HG03558 (cell line): Measurements from ENCODE around the gene AHCYL2.
"Not testable (repeated sequence)": the region's sequence is repeated elsewhere in the genome, so short reads cannot be mapped to it uniquely, and the experiment has no call there.

Source experiments
- ATAC-seq: cut with Tn5 transposase; IDR thresholded peaks from one replicate; pipeline ENCODE4 v1.9.1; 2021; ENCODE audit warnings: moderate number of reproducible peaks; ENCODE audit not compliant: unreplicated experiment; ENCODE audit errors: extremely low read depth

AHCYL2 gene

GRCh38 chr7:129281163-129281562 lies 56.3 kb downstream of the AHCYL2 start:
- ATAC-seq: no peak

DNA sequence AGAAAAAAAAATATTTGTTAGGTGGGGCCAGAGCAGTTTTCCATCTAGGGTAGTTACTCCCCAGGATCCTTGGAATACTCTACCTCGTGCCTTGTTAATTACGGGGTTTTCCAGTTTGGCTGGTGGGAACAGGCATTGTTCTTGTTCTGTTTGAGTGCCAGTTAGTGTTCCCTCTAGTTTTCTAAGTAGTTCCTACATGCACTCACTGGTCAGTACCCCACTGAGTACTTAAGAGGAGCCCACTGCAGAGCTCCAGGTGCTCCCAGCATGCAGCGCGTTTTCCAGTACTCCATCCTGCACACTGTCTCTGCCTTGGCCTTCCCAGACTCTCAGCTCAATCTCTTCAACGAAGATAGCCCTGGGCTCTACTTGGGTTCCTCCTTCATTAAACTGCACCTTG lies 58.0 kb downstream of the AHCYL2 start:
- no peak for ATAC-seq

- no peak for ATAC-seq
Measured at GRCh38 chr7:129283936-129284335, 59.1 kb downstream of the AHCYL2 start.

DNA sequence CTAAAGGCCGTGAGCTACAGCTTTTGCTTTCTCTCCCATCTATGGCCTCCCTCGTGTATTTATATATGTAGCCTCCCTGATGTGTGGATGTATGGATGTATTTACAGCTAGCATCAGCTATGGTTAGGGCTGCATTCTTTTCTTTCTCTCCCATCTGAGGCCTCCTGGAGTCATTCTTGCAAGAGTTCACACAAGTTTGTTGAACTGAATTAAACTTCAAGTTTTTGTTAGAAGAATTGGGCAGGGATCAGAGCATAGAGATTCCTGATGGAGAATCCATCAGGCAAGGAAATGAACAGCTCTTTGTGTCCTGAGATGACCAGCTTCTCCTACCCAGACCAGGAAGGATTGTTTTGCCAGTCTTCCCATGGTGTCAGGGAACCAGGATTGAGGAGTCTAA lies 60.3 kb downstream of the AHCYL2 start:
- no peak for ATAC-seq

DNA sequence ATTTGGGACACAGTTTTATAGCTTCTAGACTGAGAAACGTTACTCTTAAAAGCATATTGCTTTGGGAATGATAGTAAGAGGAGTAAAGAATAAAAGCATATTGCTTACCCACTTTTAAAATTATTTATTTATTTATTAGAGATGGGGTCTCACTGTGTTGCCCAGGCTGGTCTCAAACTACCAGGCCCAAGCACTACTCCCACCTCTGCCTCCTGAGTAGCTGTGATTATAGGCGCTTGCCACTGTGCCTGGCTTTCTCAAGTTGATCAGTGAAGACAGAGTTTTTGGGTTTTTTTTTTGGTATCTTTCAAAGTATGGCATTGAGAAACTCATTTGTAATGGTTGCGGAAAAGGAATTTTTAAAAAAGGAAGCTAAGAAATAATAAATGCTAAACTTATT lies 68.0 kb downstream of the AHCYL2 start:
- ATAC-seq: no peak

DNA sequence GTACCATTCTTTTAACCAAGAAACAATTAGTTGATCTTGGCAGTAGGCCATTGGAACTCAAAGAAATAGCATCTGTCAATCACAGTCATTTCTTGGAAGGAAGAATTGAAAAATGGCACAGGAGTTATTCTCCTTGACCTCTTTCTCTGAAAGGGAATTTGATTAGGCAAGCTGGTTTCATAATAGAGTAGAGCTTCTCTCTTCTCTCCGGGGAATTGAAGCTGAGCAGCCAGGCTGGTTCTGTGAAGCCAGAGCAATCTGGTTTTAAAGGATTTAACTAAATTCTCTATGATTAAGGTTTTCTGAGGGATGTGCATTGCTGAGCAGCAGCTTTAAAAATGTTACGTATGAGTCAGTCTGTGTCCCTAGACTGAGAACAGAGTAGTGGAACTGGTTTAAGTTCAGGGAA lies 70.2 kb downstream of the AHCYL2 start:
- no peak for ATAC-seq

- no peak for ATAC-seq
Measured at GRCh38 chr7:129298268-129298893, 73.6 kb downstream of the AHCYL2 start.

GRCh38 chr7:129299889-129300288 lies 75.1 kb downstream of the AHCYL2 start:
- ATAC-seq: no peak

DNA sequence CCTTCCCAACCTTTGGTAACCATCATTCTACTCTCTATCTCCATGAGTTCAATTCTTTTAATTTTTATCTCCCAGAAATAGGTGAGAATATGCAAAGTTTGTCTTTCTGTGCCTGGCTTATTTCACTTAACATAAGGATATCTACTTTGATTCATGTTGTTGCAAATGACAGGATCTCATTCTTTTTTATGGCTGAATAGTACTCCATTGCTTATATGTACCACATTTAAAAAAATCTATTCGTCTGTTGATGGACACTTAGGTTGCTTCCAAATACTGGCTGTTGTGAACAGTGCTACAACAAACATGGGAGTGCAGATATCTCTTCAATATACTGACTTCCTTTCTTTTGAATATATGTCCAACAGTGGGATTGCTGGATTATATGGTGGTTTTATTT lies 75.5 kb downstream of the AHCYL2 start:
- ATAC-seq: not testable (repeated sequence)

GRCh38 chr7:129307592-129307991 lies 82.8 kb downstream of the AHCYL2 start:
- no peak for ATAC-seq

- no peak for ATAC-seq
Measured at GRCh38 chr7:129308047-129308446, 83.2 kb downstream of the AHCYL2 start.

- ATAC-seq: no peak
Measured at GRCh38 chr7:129311429-129311828, 86.6 kb downstream of the AHCYL2 start.

GRCh38 chr7:129313282-129313681 lies 88.5 kb downstream of the AHCYL2 start:
- no peak for ATAC-seq

DNA sequence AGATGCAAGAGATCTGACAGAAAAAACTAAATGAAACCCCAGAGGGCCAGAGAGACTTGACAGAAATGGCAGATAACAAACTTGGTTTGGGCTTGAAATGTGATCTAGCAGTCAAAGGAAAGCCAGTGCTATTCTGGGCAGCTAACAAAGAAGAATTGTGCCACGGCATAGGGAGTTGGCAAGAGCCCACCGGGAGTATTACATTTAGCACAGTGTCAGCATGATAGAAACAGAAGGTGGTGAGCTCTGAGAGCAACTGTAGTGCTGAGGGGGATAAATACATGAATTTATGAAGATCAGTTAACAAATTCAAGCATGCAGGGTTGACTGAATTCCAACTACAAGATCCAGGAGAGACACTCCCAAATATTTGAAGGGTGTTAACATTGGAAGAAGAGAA lies 91.1 kb downstream of the AHCYL2 start:
- ATAC-seq: no peak

DNA sequence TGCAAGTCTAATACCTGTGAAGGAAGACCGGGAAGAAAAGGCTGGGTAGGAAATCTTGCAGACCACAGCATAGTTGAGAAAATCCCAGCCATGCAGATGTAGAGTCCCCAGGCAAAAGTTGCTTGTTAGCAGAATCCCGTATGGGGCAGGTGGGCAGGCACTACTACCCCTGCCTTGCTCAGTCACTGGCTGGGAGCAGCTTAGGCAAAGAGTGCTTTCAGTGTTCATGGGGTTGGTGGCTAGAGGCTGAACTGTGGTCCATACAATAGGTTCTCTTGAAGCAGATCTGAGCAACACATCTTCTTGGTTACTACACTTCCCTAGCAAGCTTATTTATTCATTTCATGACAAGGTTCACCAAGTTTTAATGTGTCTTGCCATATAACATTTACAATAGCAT lies 92.6 kb downstream of the AHCYL2 start:
- no peak for ATAC-seq

- no peak for ATAC-seq
Measured at GRCh38 chr7:129327076-129327475, 102.2 kb downstream of the AHCYL2 start.

DNA sequence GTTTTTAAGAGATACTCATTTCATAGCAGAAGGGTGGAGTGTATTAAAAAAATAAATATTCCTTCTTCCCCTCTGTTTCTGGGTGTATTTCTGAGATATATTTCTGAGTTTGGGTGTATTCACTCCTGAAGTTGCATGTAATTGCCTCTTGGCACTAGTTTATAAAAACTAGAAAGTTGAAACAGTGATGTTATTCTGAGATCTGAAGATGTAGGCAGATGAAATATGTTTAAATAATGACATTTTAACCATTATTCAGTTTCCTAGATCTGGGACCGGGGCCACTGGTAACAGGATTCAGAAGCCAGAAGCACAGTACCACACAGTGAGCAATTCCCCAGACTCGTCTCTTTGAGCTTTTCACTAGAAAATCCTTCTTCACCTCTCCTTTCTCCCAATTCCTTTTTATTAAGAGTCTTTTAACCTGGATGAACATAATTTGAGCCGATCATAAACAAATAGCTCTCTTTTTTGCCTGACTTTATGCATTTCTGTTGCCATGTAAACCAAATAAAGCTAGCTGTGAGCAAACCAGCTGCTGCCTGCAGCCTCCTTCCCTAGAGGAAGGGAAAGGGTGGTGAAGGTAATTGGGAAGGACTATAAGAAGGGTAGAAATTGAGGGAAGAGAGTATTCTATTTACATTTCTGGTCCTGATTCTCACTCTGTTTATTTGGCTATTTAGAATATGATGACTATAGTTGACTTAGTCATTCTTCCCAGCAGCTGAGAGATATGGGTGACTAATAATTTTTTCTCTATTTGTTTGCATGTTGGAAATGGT lies 107.6 kb downstream of the AHCYL2 start:
- no peak for ATAC-seq

- no peak for ATAC-seq
Measured at GRCh38 chr7:129334473-129334872, 109.6 kb downstream of the AHCYL2 start.

DNA sequence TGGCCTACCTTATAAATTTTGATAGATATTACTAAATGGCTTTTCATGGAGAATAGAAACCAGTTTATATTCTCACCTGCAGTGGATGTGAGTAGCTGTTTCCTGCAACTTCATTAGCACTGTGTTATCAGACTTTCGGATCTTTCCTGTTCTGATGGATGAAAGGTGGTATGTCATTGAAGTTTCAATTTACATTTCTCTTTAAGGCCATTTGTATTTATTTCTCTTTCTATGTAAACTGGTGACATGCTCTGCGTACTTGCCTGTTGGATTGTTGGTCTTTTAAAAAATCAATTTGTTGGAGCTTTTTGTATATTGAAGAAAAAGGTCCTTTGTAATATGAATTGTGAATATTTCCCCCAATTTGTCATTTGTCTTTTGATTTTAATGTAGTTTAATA lies 113.6 kb downstream of the AHCYL2 start:
- no peak for ATAC-seq

- no peak for ATAC-seq
Measured at GRCh38 chr7:129341212-129341611, 116.4 kb downstream of the AHCYL2 start.

DNA sequence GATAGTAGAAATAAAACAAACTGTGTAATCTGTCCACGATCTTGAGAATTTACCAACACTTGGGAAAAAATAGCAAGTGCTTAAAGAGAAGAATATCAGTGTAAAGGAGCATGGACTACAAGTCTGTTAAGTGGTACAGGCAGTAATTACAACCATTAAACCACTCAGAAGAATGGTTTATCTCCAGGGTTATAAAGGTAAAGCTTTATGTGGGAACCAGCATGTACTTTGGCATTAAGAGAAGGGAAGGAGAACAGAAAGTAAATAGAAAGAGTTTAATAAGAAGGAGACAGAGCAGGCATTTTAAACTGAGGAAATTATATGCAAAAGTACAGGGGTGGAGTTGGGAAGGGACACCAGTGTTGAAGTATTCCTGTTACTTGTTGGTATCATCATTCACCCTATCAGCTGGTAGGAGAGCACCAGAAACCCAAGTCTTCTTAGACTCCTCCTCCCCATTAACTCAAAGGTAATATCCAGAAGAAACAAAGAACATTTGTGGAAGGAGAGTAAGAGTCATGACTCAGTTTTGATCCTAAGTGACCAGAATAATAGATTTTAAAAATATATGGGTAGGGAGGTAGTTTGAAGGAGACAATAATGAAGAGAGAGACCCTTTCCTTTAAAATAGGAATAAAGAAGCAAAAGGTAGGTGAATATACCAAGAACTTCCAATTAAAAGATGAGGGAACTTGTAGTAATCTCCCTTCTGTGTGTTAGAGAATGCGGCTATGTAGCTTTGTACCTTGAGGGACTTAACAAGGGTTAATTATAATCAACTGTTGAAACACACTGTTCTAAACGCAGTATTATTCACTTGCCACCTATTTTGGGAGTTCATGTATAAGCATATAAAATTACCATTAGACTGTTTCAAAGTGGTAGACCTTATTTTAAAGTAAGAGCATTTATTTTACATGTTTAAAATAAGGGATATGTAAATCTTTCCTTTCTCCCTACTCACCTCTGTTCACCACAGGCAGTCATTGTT lies 117.3 kb downstream of the AHCYL2 start:
- no peak for ATAC-seq
